HG03103 (cell line): Measurements from ENCODE around the gene GNGT2.

Source experiments
- ATAC-seq: cut with Tn5 transposase; IDR thresholded peaks from one replicate; pipeline ENCODE4 v1.9.1; 2021; ENCODE audit warnings: low read depth; ENCODE audit not compliant: unreplicated experiment

GNGT2 gene

DNA sequence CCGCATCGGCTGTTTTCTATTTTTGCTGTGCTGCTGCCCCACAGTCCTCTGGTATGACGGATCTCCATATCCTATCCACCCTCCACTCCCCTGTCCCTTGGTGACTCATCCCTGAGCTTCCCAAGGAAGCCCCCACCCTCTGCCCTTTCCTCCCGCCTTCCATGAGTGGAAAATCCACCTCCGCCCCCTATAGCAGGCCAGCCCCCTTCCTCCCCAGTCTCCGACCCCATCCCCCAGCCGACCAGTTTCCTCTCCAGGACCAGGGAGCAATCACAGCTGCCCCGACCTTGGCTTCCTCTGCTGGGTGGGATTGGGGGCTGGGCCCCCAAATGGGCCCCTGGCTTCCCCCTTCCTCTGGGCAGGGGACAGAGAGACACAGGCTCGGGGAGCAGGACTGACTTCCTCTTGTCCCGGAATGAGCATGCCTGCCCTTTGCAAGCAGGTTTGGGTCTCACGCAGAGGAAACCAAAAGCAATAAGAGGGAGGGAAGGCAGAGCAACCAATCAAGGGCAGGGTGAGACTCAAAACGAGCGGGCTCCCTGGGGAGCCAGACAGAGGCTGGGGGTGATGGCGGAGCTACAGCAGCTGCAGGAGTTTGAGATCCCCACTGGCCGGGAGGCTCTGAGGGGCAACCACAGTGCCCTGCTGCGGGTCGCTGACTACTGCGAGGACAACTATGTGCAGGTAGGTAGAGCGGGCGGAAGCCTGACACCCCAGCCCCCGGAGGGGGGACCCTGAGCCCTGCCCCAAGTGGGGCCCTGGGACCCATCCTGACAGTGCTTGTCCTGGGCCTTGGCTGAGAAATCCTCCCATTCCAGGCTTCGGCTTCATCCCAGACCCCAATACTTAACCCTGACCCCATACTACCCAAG, at the start of gene GNGT2, which contains the start of gene ABI3:
Gene GNGT2 (minus strand): TSS at position 417 of the 872 bp plus-strand sequence. CDS start 3,152 bp downstream, outside the sequence.
Gene ABI3 (plus strand): TSS at position 550 of the 872 bp plus-strand sequence. CDS start 18 bp downstream, at position 568.
- peak; percentile 85 for ATAC-seq

GRCh38 chr17:49259663-49260010, 49.3 kb upstream of the GNGT2 start:
- no peak for ATAC-seq

DNA sequence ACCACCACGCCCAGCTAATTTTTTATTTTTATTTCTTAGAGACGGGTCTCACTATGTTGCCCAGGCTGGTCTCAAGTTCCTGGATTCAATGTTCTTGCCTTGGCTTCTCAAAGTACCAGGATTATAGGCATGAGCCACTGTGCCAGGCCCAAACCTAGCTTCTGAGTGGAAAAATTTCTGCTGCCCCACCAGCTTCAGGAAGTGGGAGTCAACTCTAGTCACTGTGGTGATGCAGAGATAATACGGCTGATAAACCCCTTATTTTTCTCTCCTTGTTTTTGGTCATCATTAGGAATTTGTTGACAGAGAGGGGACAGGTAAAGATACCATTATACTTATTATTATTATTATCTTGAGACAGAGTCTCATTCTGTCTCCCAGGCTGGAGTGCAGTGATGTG, 48.0 kb upstream of the GNGT2 start:
- no peak for ATAC-seq

DNA sequence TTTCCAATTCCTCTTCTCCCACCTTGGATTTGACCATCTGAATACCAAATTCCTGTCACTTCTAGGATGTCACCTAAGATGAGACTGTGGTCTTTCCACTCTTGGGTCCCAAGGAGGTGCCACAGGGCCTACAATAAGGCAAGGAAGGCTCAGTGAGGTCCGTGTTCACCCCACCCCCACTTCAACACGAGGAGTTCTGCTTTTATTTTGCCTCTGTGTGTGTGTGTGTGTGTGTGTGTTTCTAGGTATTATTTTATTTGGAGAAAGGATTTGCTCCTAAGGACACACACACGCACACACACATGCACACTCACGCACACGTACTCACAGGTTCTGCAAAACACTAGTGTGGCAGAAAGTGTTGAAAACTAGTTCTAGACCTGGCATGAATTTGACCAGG, 44.8 kb upstream of the GNGT2 start:
- no peak for ATAC-seq

DNA sequence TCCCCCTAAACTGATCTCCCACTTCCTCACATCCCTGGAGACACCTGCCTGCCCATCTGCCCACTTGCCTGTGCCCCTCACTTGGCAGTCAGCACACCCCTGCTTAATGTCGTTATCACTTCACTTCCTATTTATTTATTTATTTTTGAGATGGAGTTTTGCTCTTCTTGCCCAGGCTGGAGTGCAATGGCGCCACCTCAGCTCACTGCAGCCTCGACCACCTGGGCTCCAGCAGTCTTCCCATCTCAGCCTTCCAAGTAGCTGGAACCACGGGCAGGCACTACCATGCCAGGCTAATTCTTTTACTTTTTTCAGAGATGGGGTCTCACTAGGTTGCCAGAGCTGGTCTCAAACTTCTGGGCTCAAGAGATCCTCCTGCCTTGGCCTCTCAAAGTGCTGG, 43.7 kb upstream of the GNGT2 start:
- ATAC-seq: no peak

GRCh38 chr17:49252148-49252695, 41.8 kb upstream of the GNGT2 start:
- no peak for ATAC-seq

DNA sequence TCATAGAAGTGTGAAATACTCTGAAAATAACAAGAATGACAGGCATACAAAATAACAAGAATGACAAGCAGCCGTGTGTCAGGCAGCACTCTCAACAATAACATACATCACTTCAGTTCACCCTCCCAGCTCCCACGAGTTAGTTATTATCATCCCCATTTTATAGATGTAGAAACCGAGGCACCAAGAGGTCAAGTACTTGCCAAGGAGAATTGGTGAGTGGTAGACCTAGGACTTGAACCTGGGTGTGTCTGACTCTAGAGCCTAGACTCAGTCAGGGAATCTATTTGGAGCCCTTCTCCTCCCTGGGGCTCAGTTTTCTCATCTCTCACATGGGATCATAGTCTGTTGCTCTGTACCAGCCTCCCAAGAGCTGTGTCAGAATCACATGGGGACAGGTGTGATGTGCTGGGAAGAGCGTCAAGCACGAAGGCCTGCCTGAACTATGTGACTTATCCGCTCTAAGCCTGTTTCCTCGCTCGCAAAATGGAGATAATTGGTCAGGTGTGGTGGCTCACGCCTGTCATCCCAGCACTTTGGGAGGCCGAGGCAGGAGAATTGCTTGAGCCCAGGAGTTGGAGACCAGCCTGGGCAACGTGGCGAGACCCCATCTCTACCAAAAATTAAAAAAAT, 39.6 kb upstream of the GNGT2 start:
- no peak for ATAC-seq

- ATAC-seq: no peak
Measured at GRCh38 chr17:49249292-49249794, 39.0 kb upstream of the GNGT2 start.

- no peak for ATAC-seq
Measured at GRCh38 chr17:49247944-49248343, 37.6 kb upstream of the GNGT2 start.

- ATAC-seq: no peak
Measured at GRCh38 chr17:49244839-49245238, 34.5 kb upstream of the GNGT2 start.

GRCh38 chr17:49242813-49243212, 32.4 kb upstream of the GNGT2 start:
- no peak for ATAC-seq

DNA sequence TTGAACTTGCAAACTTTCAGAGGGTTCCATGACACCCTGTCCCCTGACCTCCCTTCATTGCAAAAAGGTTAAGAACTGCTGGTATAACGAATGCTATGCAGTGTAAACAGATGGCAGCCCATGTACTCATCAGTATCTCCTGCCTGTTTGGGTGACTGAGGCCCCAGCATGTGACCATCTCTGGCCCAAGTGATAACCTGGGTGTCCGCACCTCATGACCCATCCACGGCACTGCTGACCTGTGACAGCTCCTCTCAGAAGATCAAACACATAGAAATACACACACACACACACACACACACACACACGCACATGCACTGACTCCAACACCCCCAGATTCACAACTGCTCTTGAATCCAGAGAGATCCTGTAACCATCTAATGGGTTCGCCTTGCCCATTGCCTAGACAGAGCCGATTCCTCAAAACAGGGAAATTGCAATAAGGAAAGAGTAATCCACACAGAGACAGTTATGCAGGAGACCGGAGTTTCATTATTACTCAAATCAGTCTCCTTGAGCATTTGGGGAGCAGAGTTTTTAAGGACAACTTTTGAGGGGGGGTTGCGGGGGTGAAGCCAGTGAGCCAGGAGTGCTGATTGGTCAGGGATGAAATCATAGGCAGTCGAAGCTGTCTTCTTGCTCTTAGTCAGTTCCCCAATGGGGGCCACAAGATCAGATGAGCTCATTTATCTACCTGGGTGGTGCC, 31.5 kb upstream of the GNGT2 start:
- no peak for ATAC-seq

DNA sequence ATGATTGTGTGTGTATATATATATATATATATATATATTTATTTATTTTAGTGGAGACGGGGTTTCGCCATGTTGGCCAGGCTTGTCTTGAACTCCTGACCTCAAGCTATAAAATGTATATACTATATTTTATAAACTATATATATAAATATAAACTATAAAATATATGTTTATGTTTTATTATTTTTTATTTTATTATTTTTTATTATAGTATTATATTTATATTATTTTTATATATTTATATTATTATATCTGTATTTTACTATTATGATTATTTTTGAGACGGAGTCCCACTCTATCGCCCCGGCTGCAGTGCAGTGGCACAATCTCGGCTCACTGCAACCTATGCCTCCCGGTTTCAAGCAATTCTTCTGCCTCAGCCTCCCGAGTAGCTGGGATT, 30.7 kb upstream of the GNGT2 start:
- ATAC-seq: no peak

- no peak for ATAC-seq
Measured at GRCh38 chr17:49240619-49241018, 30.2 kb upstream of the GNGT2 start.

DNA sequence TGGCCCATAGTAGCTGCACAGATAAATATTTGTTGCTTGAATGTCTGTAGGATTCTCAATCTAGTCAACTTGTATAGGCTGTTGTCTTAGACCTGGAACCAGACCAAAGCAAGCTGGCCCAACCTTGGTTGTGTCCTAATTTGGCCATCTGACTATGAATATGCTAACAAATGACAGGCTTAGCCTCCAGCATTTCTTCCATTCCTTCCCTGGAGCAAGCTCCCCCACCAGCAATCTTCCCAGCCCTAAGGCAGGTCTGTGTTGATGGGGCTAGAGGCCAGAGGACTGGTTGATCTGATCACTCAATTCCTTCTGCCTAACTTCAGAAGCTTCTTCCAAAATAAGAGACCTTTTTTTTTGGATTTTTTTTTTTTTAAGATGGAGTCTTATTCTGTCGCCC, 29.6 kb upstream of the GNGT2 start:
- ATAC-seq: no peak

- no peak for ATAC-seq
Measured at GRCh38 chr17:49235896-49236295, 25.5 kb upstream of the GNGT2 start.

GRCh38 chr17:49234509-49235080, 24.2 kb upstream of the GNGT2 start:
- no peak for ATAC-seq

DNA sequence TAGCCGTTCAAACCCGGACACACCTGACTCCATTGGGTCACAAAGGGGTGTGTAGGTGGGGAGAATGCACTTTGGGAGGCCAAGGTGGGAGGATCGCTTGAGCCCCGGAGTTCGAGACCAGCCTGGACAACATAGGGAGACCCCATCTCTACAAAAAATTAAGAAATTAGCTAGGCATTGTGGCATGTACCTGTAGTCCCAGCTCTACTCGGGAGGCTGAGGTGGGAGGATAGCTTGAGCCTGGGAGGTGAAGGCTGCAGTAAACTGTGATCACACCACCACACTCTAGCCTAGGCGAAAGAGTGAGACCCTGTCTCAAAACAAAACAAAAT, 21.2 kb upstream of the GNGT2 start:
- no peak for ATAC-seq

GRCh38 chr17:49230636-49231562, 20.5 kb upstream of the GNGT2 start, which contains the start of gene PHOSPHO1:
PHOSPHO1 (minus strand) TSS chr17:49230787; CDS start chr17:49226691, 4,096 bp downstream.
- ATAC-seq: peak; percentile 81
